AG08396 (cell line): ENCODE measurements around the gene PHKA1.
"Not testable (repeated sequence)": the region's sequence is repeated elsewhere in the genome, so short reads cannot be mapped to it uniquely, and the experiment has no call there.

Experiments
- DNase-seq: peaks from one replicate; pipeline ENCODE4 v3.0.0; 2012; ENCODE audit warnings: low spot score, mixed read lengths

Gene PHKA1

DNA sequence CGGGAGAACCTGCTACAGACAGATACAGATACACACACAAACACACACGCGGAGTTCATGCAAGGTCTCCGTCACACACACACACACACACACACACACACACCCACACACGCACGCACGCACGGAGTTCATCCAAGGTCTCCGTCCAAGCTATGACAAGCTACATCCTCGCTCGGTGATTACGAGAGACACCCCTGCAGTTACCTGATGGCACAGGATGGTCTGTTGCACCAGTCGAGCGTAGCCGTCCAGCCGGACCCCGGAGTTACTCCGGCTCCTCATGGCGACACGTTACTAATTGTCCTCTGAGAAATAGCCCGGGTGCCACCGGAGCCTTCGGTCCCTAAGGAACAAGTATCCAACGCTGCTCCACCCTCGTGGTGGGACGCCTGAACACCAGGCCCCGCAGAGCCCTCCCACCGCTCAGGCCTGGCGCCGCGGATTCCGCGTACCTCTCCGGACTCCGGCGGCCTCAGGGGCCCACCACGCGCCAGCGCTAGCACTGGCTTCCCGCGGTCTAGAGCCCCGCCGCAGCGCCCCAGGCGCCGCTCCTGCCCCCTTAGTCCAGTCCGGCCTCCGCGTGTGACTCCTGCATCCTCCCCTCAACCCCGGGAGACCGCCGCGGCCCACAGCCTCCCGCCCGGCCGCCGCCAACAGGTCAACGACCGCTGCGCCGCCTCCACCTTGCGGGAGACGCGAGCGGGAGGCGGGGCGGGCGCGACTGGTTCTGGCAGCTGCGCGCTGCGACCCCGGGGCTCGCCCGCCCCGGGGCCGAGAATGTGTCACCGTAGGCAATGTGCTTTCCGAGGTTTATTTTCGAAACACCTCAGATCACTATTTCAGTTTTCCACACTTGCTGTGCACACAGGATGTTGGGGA is at the start of gene PHKA1:
Gene PHKA1 (minus strand): TSS at position 708 of the 879 bp plus-strand sequence. CDS start 426 bp downstream, at position 282.
- peak; percentile 35 for DNase-seq

GRCh38 chrX:72760454-72760853 is 46.3 kb upstream of the PHKA1 start:
- not testable (repeated sequence) for DNase-seq

DNA sequence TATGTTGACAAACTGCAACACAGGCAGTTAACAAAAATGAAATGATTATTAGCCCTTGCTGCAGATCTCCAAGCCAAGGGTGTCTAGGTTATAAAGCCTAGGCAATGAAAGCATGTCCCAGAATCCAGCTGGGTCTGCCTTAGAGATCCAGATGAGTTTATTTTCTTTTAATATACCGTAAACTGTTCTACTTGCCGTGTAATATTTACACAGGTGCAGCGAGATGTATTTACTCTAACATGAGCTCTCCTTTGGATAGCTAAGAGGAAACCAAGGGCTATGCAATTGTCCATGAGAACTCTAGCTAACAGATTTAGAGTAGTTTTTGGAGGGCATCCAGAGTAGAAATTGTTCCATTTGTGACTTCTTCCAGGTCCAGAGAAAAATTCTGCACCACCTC is 34.4 kb upstream of the PHKA1 start:
- DNase-seq = not testable (repeated sequence)

DNA sequence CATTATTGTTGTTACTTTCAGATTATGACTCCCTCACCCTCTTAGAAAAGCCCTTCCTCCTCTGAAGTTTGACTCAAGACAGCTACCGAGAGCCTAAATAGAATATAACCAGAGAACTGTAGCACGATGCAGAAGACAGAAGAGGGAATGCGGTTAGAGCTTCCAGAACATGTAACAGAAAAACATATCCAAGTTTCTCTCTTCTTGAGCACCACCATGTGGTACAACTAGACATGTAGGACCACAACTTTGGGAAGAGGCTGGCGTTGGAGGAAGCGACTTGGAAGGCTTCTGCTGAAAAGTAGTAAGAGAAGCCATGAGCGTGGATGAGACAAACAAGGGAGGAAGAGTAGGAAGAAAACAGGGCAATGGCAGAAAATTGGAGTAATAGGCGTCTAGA is 31.4 kb upstream of the PHKA1 start:
- DNase-seq = not testable (repeated sequence)

DNA sequence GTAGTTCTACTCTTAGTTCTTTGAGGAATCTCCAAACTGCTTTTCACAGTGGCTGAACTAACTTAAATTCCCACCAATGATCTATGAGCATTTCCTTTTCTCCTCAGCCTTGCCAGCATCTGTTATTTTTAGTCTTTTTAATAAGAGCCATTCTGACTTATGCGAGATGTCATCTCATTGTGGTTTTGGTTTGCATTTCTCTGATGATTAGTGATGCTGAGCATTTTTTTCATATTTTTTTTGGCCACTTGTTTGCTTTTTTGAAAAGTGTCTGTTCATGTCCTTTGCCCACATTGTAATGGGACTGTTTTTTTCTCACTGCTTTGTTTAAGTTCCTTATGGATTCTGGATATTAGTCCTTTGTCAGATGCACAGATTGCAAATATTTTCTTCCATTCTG is 21.5 kb upstream of the PHKA1 start:
- no peak for DNase-seq

DNA sequence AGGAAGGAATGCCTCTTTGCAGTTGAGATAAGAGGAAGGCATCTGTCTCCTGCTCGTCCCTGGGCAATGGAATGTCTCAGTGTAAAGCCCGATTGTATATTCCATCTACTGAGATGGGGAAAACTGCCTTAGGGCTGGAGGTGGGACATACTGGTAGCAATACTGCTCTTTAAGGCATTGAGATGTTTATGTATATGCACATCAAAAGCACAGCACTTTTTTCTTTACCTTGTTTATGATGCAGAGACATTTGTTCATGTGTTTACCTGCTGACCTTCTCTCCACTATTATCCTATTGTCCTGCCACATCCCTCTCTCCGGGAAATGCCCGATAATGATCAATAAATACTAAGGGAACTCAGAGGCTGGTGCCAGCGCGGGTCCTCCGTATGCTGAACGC is 19.5 kb upstream of the PHKA1 start:
- not testable (repeated sequence) for DNase-seq

GRCh38 chrX:72727846-72728245 is 13.7 kb upstream of the PHKA1 start:
- no peak for DNase-seq

- DNase-seq = no peak
Observed at GRCh38 chrX:72716766-72717165, 2.7 kb upstream of the PHKA1 start.

DNA sequence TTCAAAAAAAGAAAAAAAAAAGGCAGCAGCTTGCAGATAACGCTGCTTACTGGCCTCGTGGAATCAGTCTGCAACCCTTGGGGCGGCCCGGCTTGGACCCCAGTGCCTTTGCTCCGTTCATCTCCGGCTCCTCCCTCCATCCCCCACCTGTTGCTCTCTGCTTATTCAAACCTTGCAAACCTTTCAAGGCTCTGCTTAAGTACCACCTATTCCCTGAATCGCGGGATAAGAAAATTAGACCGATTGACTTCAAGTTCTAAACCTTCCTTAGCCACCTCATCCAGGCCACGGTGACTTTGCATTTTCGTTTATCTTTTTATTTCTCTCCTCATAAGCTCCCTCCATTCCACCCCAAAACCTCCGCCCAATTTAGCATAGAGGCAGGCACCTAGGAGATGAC is 1.4 kb upstream of the PHKA1 start:
- DNase-seq = no peak

DNA sequence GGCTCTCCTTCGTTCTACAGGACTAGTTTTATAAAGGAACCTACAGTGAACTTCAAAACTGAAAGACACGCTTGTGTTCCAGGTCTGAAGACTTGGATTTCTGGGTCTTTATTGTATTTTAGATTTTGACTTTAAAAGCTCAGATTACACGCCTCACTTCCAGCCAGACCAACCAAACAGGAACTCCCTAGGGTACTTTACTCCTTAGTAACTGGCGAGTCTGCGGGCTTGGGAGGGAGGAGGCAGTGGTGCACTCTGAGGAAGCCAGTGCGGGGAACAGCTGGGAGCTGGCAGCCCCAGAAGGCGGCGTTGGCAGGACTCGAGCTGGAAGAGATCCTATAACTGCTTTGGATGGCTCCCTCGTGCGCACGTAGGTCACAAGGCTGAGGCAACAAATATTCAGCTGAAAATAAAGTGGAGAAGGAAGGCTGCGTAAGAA is 391 bp upstream of the PHKA1 start:
- DNase-seq = peak; percentile 60

DNA sequence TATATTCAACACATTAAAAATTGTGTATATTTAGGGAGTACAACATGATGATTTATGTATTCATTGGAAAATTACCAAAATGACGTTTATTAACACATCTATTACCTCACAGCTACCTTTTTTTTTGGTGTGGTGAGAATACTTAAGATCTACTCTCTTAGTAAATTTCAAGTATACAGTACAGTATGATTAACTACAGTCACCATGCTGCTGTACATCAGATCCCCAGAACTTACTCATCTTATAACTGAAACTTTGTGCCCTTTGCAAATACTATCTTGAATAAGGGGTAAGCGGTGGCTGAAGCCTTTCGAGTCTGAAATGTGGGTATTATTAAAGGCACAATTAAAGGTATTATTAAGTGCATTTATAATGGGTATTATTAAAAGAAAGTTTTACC is 976 bp downstream of the PHKA1 start:
- no peak for DNase-seq

DNA sequence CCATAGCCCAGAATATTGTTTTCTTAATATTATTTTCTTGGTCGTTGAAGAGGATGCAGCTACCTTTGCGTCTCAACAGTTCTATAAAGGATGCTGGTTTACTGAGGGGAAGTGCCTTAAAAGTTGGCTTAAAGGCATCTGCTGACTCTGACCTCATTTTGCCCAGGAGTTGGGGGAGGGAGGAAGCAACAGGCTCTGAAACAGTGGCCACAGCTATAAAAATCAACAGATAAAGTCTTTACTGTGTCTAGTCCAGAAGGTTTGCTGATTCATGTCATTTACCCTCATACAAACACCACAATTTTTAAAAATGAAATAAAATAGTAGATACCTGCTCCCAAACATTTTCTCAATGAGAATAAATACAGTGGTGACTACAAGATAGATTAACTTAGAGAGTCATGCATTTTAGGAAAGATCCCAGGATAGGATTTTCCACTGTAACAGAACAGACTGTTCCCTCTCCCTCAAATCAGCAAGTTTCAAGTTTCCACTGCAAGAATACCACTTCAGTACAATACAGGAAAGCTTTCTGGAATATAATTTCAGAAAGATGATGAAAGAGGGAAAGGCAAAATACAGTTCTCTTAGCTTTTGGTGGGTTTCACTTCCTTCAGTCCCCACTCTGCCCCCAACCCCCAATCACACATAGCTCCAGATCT is 1.9 kb downstream of the PHKA1 start:
- DNase-seq = peak; percentile 5

GRCh38 chrX:72705814-72706213 is 8.3 kb downstream of the PHKA1 start:
- DNase-seq = no peak

GRCh38 chrX:72705111-72705510 is 9.0 kb downstream of the PHKA1 start:
- no peak for DNase-seq

DNA sequence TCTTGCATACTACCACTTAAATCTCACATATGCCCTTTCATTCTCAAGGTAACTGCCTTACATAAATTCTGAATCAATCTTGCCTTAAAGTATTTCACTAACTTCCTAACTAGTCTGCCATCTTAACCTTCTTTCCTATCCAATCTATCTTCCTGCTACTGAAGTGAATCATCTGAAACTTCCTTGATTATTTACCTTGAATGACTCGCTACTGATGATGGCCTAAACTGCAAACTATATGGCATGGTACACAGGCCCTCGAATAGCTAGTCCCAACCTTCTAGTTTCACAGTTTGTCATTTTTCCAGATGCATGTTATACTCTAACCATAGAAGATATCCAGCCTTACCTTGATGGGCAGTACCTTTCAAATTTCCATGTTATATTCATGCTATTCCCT is 19.9 kb downstream of the PHKA1 start:
- no peak for DNase-seq

- no peak for DNase-seq
Observed at GRCh38 chrX:72693477-72693876, 20.6 kb downstream of the PHKA1 start.

DNA sequence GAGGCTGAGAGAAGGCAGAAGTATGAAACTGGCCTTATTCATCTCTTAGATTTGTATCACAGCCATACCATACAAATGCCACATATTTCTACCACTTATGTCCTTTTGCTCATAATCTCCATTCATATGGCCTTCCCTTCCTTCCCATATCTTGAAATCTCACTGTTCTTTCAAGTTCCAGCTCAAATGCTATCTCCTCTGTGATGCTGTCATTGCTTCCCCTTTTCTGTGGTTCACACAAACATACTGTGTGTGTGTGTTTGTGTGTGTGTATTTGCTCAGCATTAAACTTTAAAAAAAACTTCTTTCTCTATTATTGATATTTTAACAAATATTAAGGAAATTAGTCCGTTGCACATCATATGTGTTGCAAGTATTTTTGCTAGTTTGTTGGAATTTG is 26.7 kb downstream of the PHKA1 start:
- no peak for DNase-seq

DNA sequence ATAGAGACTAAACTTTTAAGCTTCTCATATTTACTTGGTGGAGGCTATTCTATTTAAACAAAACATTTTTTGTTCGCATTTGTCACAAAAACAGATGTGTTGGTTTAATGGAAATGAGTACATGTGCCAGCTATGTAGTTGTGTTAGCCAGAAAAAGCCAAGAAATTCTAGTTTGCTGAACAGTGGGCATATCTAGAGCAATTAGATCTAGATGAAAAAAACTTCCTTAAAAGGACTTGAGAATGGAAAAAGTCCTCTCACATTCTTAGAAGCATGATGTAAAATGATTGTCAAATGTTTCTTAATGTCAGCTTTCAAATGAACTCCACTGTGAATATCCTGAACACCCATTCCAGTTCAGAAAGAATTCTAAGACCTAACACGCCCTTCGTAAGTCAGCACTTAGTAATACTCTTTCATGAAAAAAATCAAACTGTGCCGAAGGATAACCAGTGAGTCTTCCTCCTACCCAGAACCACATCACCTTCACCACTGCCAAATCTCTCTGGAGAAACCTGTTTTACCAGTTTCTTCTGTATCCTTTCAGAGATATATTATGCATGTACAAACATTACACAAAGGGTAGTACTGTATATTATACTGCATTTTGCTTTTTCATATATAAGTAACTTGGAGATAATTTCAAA is 28.2 kb downstream of the PHKA1 start:
- peak; percentile 32 for DNase-seq

DNA sequence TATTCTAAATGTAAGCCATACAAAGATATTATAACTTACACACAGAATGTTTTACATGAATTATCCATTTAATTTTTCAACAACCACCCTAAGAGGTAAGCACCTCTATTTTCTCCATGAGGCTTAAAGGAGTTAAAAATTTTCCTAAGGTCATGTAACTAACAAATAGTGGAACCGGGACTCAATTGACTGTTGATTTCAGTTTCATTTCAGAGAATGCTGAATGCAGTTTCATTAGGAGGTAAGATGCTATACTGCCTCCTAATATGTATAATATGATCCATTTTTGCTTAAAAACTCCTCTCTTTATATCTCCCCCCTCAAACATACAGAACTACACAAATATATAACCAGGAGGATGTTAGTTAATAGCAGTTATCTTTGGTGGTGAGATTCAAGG is 29.1 kb downstream of the PHKA1 start:
- DNase-seq = no peak

- no peak for DNase-seq
Observed at GRCh38 chrX:72683631-72684030, 30.5 kb downstream of the PHKA1 start.

GRCh38 chrX:72676465-72676864 is 37.6 kb downstream of the PHKA1 start:
- DNase-seq = no peak

- DNase-seq = not testable (repeated sequence)
Observed at GRCh38 chrX:72673951-72674350, 40.2 kb downstream of the PHKA1 start.

DNA sequence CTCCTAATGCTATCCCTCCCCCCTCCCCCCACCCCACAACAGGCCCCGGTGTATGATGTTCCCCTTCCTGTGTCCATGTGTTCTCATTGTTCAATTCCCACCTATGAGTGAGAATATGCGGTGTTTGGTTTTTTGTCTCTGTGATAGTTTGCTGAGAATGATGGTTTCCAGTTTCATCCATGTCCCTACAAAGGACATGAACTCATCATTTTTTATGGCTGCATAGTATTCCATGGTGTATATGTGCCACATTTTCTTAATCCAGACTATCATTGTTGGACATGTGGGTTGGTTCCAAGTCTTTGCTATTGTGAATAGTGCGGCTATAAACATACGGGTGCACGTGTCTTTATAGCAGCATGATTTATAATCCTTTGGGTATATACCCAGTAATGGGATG is 44.6 kb downstream of the PHKA1 start:
- not testable (repeated sequence) for DNase-seq
